Measurements from ENCODE around the gene NEK11. TPM values are rescaled to one million over a fixed set of nuclear protein-coding genes. Genes with fewer than 3 reads are reported as not detected.
"Not testable (repeated sequence)": the region's sequence is repeated elsewhere in the genome, so short reads cannot be mapped to it uniquely, and the experiment has no call there.

The NEK11 gene
- total RNA-seq, 4 donors from 2014 or later, result 3.5 to 8.6 (median 5.5) TPM

DNA sequence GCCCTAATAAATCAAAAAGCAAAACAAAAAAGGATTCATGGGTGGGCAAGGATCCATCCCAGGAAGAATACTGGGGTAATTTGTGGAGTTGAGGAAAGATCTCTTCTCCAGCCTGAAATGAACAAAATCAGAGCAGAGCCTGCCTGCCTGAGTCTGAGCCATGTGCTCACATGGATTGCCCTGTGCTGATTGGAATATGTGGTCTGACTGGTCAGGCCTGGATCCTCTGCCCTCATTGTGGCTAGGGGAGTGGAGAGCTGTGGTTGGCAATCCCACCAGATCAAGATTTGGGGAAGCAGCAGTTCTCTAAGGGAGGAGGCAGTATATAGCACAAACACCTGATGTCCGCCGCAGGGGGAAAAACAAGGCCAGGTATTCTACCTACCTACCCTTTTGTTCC lies 348.1 kb downstream of the NEK11 start:
- DNase-seq, result no peak
- Histone ChIP-seq H3K9me3 (no peaks in the 10 kb centered on the region), H3K27me3 (no peaks in the 10 kb centered on the region), H3K36me3 (peaks cover 0 to 27% (median 0%) of the 10 kb centered on the region in 3 donors), H3K4me1 (peaks cover 0 to 7% (median 0%) of the 10 kb centered on the region in 4 donors), H3K27ac (no peak overlapping the region), H3K4me3 (no peak overlapping the region)
- TF ChIP-seq POLR2A (IDR thresholded peaks at IDR 0.05), result no peak
- TF ChIP-seq, protein P1, sequence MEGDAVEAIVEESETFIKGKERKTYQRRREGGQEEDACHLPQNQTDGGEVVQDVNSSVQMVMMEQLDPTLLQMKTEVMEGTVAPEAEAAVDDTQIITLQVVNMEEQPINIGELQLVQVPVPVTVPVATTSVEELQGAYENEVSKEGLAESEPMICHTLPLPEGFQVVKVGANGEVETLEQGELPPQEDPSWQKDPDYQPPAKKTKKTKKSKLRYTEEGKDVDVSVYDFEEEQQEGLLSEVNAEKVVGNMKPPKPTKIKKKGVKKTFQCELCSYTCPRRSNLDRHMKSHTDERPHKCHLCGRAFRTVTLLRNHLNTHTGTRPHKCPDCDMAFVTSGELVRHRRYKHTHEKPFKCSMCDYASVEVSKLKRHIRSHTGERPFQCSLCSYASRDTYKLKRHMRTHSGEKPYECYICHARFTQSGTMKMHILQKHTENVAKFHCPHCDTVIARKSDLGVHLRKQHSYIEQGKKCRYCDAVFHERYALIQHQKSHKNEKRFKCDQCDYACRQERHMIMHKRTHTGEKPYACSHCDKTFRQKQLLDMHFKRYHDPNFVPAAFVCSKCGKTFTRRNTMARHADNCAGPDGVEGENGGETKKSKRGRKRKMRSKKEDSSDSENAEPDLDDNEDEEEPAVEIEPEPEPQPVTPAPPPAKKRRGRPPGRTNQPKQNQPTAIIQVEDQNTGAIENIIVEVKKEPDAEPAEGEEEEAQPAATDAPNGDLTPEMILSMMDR (IDR thresholded peaks at IDR 0.05), result no peak

DNA sequence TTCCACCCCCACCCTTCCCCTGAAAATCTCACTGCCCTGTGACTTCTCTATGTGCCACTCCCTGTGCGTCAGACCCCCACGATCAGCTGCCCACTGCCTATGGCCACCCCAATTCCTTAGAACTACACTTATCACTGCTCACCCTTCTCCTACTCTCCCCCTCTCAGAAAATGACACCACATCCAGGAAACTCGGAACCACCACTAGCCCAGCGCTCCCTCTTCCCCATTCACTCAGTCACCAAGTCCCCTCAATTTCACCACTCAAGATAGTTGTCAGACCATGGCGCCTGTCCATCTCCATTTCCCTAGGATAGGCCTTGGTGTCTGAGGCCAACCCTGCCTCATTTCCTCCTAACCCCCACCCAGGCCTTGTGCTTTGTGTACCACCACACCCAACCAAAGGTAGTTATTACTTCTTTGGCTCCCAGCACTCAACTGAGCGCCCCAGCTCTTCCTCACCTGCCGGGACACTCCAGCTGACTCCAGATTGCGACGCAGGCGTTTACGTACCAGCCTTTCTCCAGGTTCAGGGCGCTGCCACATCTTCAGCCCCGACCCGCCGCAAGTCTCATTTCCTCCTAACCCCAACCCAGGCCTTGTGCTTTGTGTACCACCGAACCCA lies 354.3 kb downstream of the NEK11 start:
- not testable (repeated sequence) for H3K9me3 ChIP-seq, H3K27me3 ChIP-seq
- Histone ChIP-seq H3K27ac (peak overlapping the region; percentile 78 to 95 (median 94)), H3K4me3 (peak overlapping the region; percentile 86 to 98 (median 94)), H3K4me1 (peaks cover 0 to 25% (median 4%) of the 10 kb centered on the region in 4 donors), H3K36me3 (peaks cover 0 to 28% (median 0%) of the 10 kb centered on the region in 3 donors)
- DNase-seq, result peak in 1 of 3 donors; percentile 60
- peak in 1 of 2 donors; percentile 69 for TF ChIP-seq POLR2A (IDR thresholded peaks at IDR 0.05)

DNA sequence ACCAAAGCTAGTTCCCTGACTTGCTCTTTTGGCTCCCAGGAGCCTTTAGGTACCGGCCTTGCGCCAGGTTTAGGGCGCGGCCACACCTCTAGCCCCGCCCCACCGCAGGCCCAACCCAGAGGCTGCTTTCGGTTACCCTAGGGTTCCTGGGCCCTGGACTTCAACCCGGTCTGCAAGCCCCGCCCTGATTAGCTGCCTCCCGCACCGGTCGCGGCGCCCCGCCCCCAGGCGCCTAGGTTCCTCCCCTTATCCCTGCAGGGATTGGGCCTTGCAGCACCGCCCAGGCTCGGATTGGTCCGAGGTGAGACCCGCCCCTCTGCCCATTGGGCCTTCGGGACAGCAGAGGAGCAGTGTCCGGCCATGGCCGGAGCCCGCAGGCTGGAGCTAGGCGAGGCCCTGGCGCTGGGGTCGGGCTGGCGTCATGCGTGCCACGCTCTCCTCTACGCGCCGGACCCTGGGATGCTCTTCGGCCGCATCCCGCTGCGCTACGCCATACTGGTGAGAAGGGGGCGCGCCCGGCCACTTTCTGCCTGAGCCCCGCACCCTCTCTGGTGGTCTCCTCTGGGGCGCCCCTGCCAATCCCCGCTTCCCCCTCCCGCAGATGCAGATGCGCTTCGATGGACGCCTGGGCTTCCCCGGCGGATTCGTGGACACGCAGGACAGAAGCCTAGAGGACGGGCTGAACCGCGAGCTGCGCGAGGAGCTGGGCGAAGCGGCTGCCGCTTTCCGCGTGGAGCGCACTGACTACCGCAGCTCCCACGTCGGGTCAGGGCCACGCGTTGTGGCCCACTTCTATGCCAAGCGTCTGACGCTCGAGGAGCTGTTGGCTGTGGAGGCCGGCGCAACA lies 355.0 kb downstream of the NEK11 start, which contains the start of gene NUDT16:
TSS of gene NUDT16 (plus strand) at position 330 of the 847 bp plus-strand sequence. CDS start at position 361, 31 bp downstream.
- no peaks in the 10 kb centered on the region for H3K9me3 ChIP-seq
- H3K27me3 ChIP-seq, result no peaks in the 10 kb centered on the region
- H3K27ac ChIP-seq, result peak within 1 kb of the TSS; percentile 78 to 95 (median 94)
- TF ChIP-seq, protein P1 (IDR thresholded peaks at IDR 0.05), result no peak
- peak; percentile 94 to 97 for TF ChIP-seq POLR2A (IDR thresholded peaks at IDR 0.05)
- H3K4me3 ChIP-seq, result peak within 1 kb of the TSS; percentile 86 to 98 (median 94)
- peaks cover 0 to 31% (median 4%) of the 10 kb centered on the region in 4 donors for H3K4me1 ChIP-seq
- peaks cover 0 to 21% (median 0%) of the 10 kb centered on the region in 3 donors for H3K36me3 ChIP-seq
- peak; percentile 97 to 100 (median 100) for DNase-seq

DNA sequence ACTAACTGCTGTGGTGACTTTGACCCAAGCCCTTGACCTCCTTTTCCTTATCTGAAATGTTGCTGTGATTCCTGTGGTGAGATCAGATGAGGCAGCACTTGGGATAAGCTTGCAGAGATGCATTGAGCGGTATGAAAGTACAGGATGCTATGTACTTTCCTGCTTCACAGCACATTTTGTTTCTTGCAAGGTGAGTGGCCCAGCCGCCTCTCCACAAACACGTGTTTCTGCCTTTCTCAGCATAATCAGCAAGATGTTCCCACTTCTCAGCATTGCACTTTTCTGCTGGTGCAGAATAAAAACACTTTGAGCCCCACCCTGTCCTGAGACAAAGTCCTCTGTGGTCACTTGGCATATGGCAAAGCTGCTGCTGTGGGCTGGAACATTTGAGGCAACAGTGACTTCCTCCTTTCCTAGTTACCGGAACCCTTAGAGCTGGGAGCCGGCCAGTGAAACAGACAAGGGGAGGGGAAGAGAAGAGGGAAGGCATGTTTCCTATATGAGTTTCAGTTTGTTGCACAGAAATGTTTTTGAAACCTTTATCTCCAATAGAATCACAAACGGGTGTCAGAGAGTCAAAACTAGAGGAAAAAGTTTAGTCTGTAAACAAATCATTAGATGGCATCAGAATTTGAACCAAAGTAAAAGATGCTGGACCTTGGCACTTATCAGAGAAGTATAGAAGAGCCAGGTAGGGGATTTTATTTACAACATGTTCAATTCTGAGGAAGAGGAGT lies 359.9 kb downstream of the NEK11 start:
- no peaks in the 10 kb centered on the region for H3K9me3 ChIP-seq
- H3K36me3 ChIP-seq, result peaks cover 0 to 21% (median 0%) of the 10 kb centered on the region in 3 donors
- H3K27ac ChIP-seq, result peak overlapping the region; percentile 42 to 89 (median 72)
- H3K4me3 ChIP-seq, result no peak overlapping the region
- H3K4me1 ChIP-seq, result peaks cover 0 to 39% (median 4%) of the 10 kb centered on the region in 4 donors
- peak; percentile 35 to 67 for TF ChIP-seq POLR2A (IDR thresholded peaks at IDR 0.05)
- TF ChIP-seq, protein P1 (IDR thresholded peaks at IDR 0.05), result peak in 2 of 6 experiments; percentile 23 to 33
- DNase-seq, result peak in 2 of 3 donors; percentile 78 to 89
- no peaks in the 10 kb centered on the region for H3K27me3 ChIP-seq

DNA sequence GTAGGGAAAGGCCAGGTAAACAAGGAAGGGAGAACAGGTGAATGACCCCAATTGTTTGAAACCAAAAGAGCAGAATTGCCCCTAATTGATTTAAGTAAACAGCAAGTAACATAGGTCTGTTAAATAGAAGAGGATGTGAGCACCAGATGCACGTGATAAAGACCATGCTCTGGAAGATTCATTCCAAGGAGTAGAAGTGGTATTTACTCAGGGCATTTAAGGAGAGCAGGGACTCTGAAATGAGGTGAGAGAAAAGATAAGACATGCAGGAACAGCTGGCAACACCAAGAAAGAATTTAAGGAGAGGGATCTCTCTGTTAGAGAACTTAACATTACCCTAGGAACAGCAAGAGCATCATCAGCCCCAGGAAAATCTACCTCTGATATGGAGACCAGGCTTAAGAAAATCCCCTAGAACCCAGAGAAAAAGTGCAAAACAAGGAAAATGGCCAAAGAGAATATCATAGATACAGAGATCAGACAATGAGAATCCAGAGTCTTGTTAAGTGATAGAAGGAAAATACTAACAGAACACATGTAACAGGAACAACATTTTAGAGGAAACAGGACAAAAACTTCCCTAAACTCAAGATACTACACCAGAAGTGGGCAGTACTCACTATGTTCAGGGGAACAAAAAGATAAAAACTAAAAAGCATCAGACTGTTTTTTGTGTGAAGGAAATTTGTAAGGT lies 361.3 kb downstream of the NEK11 start:
- Histone ChIP-seq H3K27me3 (no peaks in the 10 kb centered on the region), H3K36me3 (peaks cover 0 to 19% (median 0%) of the 10 kb centered on the region in 3 donors), H3K4me1 (peaks cover 0 to 32% (median 4%) of the 10 kb centered on the region in 4 donors), H3K4me3 (no peak overlapping the region), H3K27ac (peak overlapping the region in 3 of 4 donors; percentile 59 to 89 (median 86)), H3K9me3 (no peaks in the 10 kb centered on the region)
- DNase-seq, result no peak
- TF ChIP-seq, protein P1 (IDR thresholded peaks at IDR 0.05), result no peak
- no peak for TF ChIP-seq POLR2A (IDR thresholded peaks at IDR 0.05)

Data from Peyer's patch (tissue), 4 donors.